ENCODE results near the gene ANAPC5. TPM values are rescaled to one million over a fixed set of nuclear protein-coding genes. Genes with fewer than 3 reads are reported as not detected.
A peak's percentile ranks its signal among the peaks of the same experiment; 100 is the strongest.

ANAPC5 gene
- polyA plus RNA-seq (2012; ENCODE audit: insufficient read length, low read depth) = 85.3 TPM

GRCh38 chr12:121351820-121352681 lies at the start of gene ANAPC5:
TSS of gene ANAPC5 (minus strand) at chr12:121352411. CDS start at chr12:121352340, 71 bp downstream.
- TF ChIP-seq SIN3A (IDR thresholded peaks at IDR 0.05; ENCODE audit: borderline replicate concordance, insufficient read depth, low read length) = no peak
- peak; percentile 90; the same call in 1 of the 2 replicates for TF ChIP-seq TAF1 (IDR thresholded peaks at IDR 0.05; ENCODE audit: borderline replicate concordance, insufficient read depth, low read length)
- peak; percentile 44 for TF ChIP-seq FOXP2 (optimal IDR thresholded peaks at IDR 0.05; ENCODE audit: borderline replicate concordance, extremely low read depth, extremely low read length, insufficient read depth)
- TF ChIP-seq POLR2AphosphoS5 (IDR thresholded peaks at IDR 0.05; ENCODE audit: low read depth, low read length) = peak; percentile 80
- TF ChIP-seq REST (IDR thresholded peaks at IDR 0.05; ENCODE audit: insufficient read depth in 1 of 2, low read depth in 2 of 2, low read length in 2 of 2) = peak in 1 of 2 experiments; percentile 30; a peak in 1 of 4 replicates

- TF ChIP-seq TAF1 (IDR thresholded peaks at IDR 0.05; ENCODE audit: borderline replicate concordance, insufficient read depth, low read length) (no peak), SIN3A (IDR thresholded peaks at IDR 0.05; ENCODE audit: borderline replicate concordance, insufficient read depth, low read length) (no peak), POLR2AphosphoS5 (IDR thresholded peaks at IDR 0.05; ENCODE audit: low read depth, low read length) (no peak), REST (IDR thresholded peaks at IDR 0.05; ENCODE audit: insufficient read depth in 1 of 2, low read depth in 2 of 2, low read length in 2 of 2) (no peak), FOXP2 (optimal IDR thresholded peaks at IDR 0.05; ENCODE audit: borderline replicate concordance, extremely low read depth, extremely low read length, insufficient read depth) (no peak)
Observed at GRCh38 chr12:121400332-121401139, 48.3 kb upstream of the ANAPC5 start.

GRCh38 chr12:121399391-121400331 lies 47.5 kb upstream of the ANAPC5 start, which contains the start of gene RNF34:
TSS of gene RNF34 (plus strand) at chr12:121400118. CDS start at chr12:121400213, 95 bp downstream.
- peak; percentile 93 for TF ChIP-seq TAF1 (IDR thresholded peaks at IDR 0.05; ENCODE audit: borderline replicate concordance, insufficient read depth, low read length)
- peak; percentile 98 for TF ChIP-seq POLR2AphosphoS5 (IDR thresholded peaks at IDR 0.05; ENCODE audit: low read depth, low read length)
- TF ChIP-seq SIN3A (IDR thresholded peaks at IDR 0.05; ENCODE audit: borderline replicate concordance, insufficient read depth, low read length) = 0 out of 2 replicates have a peak, but pooled peaks have one; percentile 84
- 0 out of 4 replicates have a peak, but pooled peaks of 1 of the 2 experiments have one; percentile 36 for TF ChIP-seq REST (IDR thresholded peaks at IDR 0.05; ENCODE audit: insufficient read depth in 1 of 2, low read depth in 2 of 2, low read length in 2 of 2)
- TF ChIP-seq FOXP2 (optimal IDR thresholded peaks at IDR 0.05; ENCODE audit: borderline replicate concordance, extremely low read depth, extremely low read length, insufficient read depth) = peak; percentile 76

GRCh38 chr12:121398355-121398754 lies 46.1 kb upstream of the ANAPC5 start:
- no peak for TF ChIP-seq FOXP2 (optimal IDR thresholded peaks at IDR 0.05; ENCODE audit: borderline replicate concordance, extremely low read depth, extremely low read length, insufficient read depth)
